ENCODE data around the gene CHPF2.

CHPF2 gene

DNA sequence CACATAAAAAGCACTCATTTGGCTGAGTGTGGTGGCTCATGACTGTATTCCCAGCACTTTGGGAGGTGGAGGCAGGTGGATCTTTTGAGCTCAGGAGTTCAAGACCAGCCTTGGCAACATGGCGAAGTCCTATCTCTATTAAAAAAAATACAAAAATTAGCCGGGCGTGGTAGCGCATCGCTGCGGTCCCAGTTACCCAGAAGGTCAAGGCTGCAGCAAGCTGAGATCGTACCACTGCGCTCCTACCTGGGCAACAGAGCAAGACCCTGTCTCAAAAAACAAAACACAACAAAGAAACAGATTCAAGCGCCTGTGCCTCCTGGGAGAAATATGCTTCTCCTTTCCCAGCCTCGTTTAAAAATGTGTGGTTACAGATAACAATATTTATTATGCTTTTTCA lies 3.0 kb upstream of the CHPF2 start:
- no peak for DNase-seq (ENCODE audit: extremely low spot score, insufficient read length, low read depth)
- FAIRE-seq, result no peak

DNA sequence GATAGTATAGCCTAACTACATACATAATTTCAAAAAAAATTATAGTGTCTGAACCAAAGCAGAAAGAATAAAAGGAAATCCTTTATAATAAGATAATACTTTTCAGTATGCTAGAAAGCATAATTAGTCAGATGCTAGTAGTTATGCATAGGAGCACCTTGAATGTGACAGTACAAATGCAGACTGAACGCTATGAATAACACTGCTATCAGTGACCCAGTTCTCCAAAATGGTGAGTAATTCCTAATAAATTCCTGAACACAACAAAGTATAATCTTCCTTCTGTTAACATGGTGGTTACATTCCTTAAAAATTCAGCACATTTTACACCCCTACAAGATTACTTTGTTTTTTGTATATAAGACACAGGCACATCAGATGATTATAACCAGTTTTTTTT lies 1.2 kb upstream of the CHPF2 start:
- FAIRE-seq (no peak), DNase-seq (ENCODE audit: extremely low spot score, insufficient read length, low read depth) (no peak)

DNA sequence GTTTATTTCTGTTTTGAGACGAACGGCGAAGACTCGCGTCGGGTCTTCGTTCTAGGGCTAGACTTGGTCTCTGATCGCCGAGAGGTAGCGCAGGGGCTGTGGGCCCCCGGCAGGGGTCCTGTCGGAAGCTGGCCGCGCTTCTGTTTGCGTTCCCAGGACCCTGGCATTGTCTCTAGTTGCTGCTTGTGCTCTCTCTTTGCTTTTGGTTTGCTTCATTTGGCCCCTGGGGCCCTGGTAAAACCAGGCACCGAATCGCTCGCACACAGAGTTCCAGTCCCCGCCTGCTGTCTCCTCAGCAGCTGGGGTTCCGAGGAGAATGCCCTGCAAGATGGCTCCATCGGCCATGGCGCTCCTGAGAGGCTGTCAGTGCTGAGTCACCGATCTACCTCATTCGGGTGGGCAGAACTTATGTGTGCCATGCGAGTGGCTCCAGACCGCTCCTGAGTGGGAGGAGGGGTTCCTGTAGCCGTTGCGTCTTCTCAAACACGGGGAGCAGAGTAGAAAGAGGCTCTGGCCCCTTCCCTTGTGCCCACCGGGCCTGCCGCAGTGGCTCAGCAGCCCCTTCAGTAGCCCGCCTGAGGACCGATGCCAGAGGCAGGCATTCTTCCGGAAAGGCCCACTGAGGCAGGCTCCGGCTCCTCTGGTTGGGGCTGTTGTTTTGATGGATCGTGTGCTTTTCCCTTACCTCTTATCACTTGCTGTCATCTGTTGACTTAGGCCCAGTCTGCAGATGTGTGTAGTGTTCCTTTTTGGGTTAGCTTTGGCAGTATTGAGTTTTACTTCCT lies 826 bp downstream of the CHPF2 start:
- no peak for DNase-seq (ENCODE audit: extremely low spot score, insufficient read length, low read depth)
- FAIRE-seq, result no peak

DNA sequence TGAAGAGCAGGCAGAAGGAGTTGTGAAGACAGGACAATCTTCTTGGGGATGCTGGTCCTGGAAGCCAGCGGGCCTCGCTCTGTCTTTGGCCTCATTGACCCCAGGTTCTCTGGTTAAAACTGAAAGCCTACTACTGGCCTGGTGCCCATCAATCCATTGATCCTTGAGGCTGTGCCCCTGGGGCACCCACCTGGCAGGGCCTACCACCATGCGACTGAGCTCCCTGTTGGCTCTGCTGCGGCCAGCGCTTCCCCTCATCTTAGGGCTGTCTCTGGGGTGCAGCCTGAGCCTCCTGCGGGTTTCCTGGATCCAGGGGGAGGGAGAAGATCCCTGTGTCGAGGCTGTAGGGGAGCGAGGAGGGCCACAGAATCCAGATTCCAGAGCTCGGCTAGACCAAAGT lies 1.5 kb downstream of the CHPF2 start:
- no peak for DNase-seq (ENCODE audit: extremely low spot score, insufficient read length, low read depth)
- FAIRE-seq, result no peak

DNA sequence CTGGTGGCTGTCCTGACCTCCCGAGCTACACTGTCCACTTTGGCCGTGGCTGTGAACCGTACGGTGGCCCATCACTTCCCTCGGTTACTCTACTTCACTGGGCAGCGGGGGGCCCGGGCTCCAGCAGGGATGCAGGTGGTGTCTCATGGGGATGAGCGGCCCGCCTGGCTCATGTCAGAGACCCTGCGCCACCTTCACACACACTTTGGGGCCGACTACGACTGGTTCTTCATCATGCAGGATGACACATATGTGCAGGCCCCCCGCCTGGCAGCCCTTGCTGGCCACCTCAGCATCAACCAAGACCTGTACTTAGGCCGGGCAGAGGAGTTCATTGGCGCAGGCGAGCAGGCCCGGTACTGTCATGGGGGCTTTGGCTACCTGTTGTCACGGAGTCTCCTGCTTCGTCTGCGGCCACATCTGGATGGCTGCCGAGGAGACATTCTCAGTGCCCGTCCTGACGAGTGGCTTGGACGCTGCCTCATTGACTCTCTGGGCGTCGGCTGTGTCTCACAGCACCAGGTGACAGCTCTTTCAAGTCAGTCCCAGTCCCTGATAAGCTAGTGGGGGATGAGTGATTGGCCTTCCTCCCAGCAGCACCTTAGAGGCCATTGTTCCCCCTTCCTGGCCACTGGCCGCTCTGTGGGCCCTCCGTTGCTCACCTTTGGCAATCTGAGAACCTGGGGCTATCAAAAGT lies 3.0 kb downstream of the CHPF2 start:
- no peak for FAIRE-seq

DNA sequence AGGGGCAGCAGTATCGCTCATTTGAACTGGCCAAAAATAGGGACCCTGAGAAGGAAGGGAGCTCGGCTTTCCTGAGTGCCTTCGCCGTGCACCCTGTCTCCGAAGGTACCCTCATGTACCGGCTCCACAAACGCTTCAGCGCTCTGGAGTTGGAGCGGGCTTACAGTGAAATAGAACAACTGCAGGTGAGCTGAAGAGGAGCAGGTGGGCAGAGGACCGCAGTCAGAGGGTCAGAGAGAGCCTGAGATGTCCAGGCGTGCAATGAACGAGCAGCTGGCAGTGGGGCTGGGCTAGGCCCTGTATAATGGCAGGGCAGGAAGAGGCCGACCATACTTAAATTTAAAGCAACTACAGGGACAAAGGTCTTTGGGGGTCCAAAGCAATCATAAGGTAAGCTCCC lies 4.1 kb downstream of the CHPF2 start:
- DNase-seq (ENCODE audit: extremely low spot score, insufficient read length, low read depth), result no peak
- no peak for FAIRE-seq

More for the DNA sequence above, 3.0 kb downstream of the CHPF2 start:
- no peak for DNase-seq (ENCODE audit: extremely low spot score, insufficient read length, low read depth)

DNA sequence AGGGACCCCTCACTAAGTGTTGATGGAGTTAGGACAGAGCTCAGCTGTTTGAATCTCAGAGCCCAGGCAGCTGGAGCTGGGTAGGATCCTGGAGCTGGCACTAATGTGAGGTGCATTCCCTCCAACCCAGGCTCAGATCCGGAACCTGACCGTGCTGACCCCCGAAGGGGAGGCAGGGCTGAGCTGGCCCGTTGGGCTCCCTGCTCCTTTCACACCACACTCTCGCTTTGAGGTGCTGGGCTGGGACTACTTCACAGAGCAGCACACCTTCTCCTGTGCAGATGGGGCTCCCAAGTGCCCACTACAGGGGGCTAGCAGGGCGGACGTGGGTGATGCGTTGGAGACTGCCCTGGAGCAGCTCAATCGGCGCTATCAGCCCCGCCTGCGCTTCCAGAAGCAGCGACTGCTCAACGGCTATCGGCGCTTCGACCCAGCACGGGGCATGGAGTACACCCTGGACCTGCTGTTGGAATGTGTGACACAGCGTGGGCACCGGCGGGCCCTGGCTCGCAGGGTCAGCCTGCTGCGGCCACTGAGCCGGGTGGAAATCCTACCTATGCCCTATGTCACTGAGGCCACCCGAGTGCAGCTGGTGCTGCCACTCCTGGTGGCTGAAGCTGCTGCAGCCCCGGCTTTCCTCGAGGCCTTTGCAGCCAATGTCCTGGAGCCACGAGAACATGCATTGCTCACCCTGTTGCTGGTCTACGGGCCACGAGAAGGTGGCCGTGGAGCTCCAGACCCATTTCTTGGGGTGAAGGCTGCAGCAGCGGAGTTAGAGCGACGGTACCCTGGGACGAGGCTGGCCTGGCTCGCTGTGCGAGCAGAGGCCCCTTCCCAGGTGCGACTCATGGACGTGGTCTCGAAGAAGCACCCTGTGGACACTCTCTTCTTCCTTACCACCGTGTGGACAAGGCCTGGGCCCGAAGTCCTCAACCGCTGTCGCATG lies 5.2 kb downstream of the CHPF2 start:
- FAIRE-seq (no peak), DNase-seq (ENCODE audit: extremely low spot score, insufficient read length, low read depth) (no peak)

DNA sequence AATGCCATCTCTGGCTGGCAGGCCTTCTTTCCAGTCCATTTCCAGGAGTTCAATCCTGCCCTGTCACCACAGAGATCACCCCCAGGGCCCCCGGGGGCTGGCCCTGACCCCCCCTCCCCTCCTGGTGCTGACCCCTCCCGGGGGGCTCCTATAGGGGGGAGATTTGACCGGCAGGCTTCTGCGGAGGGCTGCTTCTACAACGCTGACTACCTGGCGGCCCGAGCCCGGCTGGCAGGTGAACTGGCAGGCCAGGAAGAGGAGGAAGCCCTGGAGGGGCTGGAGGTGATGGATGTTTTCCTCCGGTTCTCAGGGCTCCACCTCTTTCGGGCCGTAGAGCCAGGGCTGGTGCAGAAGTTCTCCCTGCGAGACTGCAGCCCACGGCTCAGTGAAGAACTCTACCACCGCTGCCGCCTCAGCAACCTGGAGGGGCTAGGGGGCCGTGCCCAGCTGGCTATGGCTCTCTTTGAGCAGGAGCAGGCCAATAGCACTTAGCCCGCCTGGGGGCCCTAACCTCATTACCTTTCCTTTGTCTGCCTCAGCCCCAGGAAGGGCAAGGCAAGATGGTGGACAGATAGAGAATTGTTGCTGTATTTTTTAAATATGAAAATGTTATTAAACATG lies 6.0 kb downstream of the CHPF2 start:
- DNase-seq (ENCODE audit: extremely low spot score, insufficient read length, low read depth) (no peak), FAIRE-seq (no peak)

DNA sequence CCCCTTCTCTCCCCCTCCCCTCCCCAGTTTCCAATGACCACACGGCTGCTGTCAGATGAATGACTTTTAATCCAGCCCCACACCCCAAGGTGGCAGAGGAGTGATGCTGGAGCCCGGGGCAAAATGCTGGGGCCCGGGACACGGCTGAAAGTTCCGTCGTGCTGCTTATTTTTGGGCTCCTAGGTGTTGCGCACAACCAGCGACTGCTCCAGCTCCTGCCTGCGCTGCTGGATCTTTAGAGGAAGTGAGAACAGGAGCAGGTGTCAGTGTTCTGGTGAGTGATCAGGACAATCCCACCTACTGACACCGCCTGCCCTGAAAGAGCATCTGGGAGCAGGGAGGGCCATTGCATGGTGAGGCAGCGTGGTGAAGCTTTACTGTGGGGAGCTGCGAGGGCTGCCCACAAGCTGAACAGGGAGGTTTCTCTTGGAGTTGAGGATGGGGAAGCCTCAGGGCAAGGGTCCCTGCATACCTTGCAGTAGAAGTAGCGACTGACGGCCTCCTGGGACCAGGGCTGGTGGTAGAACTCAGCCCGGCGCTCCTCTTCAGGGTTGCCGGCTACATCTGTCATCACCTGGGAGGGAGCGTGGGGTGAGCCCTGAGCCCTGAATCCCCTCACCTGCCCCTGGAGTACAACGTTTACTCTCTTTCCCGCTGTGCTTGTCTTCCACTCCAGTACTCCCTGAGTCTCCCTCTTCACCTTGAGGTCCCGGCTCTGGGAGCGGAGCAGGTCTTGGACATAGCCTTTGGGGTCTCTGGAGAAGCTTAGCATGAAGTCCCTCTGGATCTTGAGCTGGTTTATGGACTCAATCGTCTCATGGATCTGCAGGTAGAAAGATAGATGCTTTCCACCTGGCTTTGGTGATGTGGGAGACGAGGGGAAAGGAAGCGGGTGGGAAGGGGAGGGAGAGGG lies 6.9 kb downstream of the CHPF2 start:
- FAIRE-seq (no peak), DNase-seq (ENCODE audit: extremely low spot score, insufficient read length, low read depth) (no peak)

DNA sequence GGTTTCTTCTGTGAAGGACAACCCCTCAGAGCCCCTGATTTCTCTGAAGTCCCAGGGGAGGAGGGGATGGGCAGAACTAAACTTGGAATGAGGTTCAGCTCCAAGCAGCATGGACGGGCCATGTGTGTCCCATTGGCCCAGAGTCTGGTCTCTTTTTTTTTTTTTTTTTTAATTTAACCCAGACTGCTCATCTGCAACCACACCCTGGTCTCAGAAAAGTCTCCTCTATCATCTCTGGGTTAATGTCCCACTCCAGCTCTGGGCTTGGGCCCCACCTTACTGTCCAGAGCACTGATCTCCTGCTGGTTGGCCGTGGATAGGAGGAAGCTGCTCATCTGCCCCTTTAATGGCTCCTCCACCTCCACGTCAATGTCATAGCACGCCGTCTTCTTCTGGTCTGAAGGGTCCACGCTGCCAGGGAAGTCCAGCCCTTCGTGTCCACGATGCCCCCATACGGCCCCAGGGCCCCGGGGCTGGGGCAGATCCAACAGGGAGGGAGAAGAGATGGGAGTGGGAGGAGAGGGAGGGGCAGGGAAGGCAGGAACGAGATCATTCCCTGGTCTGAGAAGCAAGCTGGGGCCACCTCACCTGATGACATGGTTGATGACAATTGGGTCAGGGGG lies 7.7 kb downstream of the CHPF2 start:
- no peak for FAIRE-seq
- DNase-seq (ENCODE audit: extremely low spot score, insufficient read length, low read depth), result no peak

DNA sequence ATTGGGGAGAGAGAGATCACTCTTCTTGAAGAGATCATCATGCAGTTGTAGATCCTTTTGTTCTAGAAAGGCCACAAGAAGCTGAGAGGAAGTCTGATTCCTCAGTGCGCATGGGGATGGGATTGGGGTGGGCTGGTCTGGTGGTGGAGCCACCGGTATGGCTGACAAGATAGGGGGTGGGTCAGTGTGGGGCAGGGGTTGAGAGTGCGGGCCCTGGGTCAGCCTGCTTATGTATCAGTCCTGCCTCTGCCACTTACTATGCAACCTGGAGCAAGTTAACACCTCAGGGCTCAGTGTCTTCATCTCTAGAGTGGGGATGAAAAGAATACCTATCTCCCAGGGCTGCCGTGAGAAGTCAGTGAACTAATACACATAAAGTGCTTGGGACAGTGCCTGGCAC lies 8.3 kb downstream of the CHPF2 start:
- FAIRE-seq, result no peak
- DNase-seq (ENCODE audit: extremely low spot score, insufficient read length, low read depth), result no peak

DNA sequence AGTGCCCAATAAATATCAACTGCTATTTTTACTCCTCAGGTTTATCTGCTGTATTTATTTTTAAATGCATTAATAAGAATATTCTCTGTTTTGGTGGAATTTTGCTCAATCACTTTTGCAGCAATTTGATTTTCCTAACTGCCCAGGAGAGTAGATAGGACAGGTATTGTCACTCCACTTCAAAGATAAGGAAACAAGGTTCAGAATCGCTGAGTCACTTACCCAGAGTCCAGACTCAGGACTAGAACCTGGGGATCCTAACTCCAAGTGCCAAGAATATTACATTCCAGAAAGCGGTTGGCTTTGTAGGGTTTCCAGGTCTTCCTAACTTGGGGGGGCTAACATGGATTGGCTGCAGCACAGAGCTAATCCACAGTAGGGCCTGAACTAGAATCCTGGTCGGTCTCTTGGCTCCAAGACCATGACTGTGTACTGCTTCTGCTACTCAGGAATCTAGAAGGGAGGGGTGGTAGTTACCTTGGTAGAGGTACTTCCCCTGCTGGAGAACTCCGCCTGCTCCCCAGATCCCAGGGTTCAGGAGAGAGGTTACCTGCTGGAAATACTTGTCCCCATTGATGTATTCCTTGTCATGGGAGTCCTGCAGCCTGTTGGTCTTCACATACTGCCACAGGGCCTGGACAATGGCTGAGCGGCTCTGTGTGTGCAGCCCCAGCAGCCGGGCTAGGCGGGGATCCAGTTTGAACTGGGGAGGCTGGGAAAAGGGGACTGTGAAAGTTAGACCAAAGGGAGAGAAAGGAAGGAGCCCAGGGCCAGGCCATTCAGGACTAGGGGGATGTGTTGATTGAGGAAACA lies 8.9 kb downstream of the CHPF2 start:
- no peak for FAIRE-seq

DNA sequence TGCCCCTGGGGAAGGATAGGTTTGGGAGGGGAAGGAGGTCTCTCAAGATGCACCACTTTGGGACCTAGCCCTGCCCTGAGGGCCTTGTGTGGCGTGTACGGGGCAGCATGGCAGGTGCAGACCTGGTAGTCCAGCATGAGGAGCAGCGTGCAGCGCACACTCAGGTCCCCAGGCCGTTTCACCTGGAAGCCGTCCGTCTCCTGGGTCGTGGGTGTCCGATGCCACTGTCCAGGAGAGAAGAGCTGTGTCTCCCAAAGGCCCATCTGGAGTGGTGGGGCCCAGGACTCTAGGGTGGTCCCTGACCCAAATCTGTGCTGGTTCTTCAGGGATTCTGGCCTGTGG lies 9.4 kb downstream of the CHPF2 start:
- DNase-seq (ENCODE audit: extremely low spot score, insufficient read length, low read depth), result no peak
- no peak for FAIRE-seq

More for the DNA sequence above, 8.9 kb downstream of the CHPF2 start:
- no peak for DNase-seq (ENCODE audit: extremely low spot score, insufficient read length, low read depth)

DNA sequence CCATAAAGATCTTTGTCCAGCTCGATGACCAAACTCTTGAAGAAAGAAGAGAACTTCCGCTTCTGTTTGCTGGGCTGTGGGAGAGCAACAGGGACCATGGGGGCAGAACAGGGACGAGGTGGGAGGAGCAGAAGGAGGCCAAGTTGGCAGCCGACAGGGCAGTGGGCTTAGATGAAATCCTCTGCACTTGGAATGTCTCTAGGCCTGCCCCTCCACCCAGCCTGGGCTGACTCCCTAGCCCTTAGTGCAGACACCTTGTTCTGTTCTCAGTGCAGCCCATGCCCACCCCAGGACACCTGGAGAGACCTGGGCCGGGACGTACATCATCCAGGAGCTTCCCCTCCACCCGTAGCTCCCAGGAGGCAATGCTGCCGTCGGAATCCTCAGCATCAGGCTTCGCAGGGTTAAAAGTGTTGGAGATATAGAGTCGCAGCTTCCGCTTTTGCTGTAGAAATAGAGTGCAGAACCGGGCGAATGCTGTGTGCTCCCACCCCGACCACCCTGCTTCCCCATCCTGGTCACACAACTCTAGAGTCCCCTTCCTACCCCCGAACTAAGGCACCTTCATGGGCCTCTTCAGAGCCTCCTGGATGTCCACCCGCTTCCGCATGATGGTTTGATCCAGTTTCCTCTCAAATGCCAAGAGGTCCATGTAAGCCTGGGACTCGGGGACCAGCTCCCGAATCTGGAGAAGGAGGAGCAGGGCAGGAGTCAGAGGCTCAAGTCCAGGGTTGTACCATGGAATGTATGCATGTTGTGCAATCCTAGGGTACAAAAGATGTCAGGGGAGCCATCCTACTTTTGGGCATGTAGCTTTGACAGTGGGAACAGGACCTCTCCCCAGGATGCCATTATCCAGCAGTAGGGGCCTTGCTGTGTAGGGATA lies 10.1 kb downstream of the CHPF2 start:
- FAIRE-seq (no peak), DNase-seq (ENCODE audit: extremely low spot score, insufficient read length, low read depth) (no peak)

DNA sequence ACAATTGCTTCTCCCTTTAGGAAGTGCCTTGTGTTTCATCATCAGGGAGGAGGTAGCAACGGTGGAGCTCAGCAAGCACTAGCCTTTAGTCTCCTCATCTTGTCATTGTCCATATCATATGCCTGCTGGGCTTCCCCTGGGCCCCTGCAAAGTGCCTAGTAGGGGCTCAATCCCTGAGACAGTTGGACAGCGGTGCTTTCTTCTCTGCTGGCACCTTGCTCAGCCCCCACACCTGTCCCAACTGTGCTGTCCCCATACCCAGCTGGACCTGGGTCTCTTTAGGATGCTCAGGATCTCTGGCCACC lies 10.7 kb downstream of the CHPF2 start:
- DNase-seq (ENCODE audit: extremely low spot score, insufficient read length, low read depth) (no peak), FAIRE-seq (no peak)

DNA sequence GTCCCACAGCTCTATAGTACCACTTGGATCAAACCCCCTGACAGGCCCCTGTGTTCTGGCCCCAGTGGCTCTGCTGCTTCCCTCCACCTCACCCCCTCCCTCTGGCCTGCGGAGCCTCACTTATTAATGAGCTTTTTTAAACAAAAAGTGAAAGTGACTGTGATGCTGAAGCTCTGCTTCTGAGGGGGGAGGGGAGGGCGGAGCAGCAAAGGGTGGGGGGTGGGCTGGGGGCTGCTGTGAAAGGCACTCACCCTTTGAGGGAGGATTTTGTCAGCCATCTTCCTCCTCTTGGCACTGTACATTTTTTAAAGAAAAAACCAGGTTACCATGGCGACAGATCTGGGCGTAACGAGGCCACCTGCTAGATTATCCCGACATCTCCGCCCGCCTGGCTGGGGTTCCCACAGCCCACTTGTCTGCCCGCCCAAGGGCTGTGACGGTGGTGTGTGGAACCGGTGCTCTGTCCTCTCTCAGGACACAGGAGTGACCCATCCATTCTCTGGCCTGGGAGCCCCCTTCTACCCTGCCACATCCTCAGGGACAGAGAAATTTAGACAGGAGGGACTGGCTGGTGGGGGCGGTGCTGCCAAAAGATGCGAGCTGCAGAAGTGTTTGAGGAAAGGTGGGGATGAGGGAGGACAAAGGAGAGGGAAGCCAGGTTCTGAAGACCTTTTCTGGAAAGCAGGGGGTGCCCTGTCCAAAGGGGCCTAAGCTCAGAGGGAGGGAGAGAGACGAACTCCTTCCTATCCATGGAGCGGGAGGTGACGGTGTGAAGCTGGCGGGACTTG lies 11.3 kb downstream of the CHPF2 start:
- no peak for DNase-seq (ENCODE audit: extremely low spot score, insufficient read length, low read depth)
- FAIRE-seq, result peak; percentile 35

All from GM18507 (cell line).